HG03103 (cell line): ENCODE results near the gene HLA-DQB1.
"Not testable (repeated sequence)": the region's sequence is repeated elsewhere in the genome, so short reads cannot be mapped to it uniquely, and the experiment has no call there.

Source experiments
- ATAC-seq: cut with Tn5 transposase; IDR thresholded peaks from one replicate; pipeline ENCODE4 v1.9.1; 2021; ENCODE audit warnings: low read depth; ENCODE audit not compliant: unreplicated experiment

HLA-DQB1 gene

GRCh38 chr6:32629793-32630192, 36.7 kb downstream of the HLA-DQB1 start:
- ATAC-seq, result not testable (repeated sequence)

GRCh38 chr6:32627831-32628230, 38.6 kb downstream of the HLA-DQB1 start:
- ATAC-seq, result no peak

- no peak for ATAC-seq
These were observed 39.2 kb downstream of the HLA-DQB1 start for GRCh38 chr6:32627249-32627648.

GRCh38 chr6:32625137-32625536, 41.3 kb downstream of the HLA-DQB1 start:
- no peak for ATAC-seq

GRCh38 chr6:32624565-32624964, 41.9 kb downstream of the HLA-DQB1 start:
- no peak for ATAC-seq

GRCh38 chr6:32623693-32624092, 42.8 kb downstream of the HLA-DQB1 start:
- ATAC-seq, result no peak

GRCh38 chr6:32622545-32623401, 43.7 kb downstream of the HLA-DQB1 start:
- peak; percentile 48 for ATAC-seq

GRCh38 chr6:32621372-32621771, 45.1 kb downstream of the HLA-DQB1 start:
- ATAC-seq, result no peak

DNA sequence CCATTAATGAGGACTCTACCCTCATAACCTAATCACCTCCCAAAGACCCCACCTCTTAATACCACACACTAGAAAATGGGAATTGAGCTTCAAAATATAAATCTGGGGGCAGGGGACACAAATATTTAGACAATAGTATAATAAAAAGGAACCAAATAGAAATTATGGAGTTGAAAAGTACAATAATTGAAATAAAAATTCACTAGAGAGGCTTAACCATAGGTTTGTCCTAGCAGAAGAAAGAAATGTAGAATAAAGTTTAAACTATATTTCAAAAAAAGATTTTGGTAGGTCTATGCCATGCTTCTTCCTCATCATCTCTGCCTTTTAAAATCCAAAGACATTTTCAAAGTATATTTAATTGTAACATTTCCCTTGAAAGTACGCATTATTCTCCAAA, 48.7 kb downstream of the HLA-DQB1 start:
- ATAC-seq, result no peak

- ATAC-seq, result no peak
These were observed 50.4 kb downstream of the HLA-DQB1 start for GRCh38 chr6:32615885-32616532.

DNA sequence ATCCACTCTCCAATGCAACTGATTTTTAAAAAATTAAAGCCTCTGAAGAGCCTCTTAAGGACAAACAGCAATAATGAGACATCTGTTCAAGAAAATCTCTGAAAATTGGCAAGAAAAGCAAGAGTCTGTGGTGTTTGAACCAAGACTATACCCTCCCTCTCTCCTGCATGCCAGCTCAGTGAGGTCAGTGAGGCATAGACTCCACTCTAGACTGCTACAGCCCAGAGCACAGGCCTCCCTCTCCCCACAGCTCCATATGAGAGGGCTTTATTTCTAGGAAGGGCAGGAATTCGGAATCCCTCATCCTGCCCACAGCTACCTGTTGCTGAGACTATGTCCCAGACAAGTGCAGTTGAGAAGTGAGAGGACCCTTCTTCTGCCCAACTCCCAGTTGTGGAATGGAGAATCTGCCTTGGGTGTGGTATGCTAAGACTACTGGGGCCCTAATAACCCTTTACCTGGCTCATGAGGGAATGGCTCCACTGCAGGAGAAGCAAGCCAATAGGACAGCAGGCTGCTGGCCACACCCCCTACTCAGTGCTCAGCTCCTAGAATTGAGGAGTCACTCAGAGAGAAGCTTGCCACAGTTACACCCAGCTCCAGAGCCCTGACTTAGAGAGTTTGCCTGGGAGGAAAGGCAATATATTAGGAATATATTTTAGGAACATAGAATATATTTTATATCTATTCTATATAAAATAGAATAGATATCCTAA, 51.9 kb downstream of the HLA-DQB1 start:
- ATAC-seq, result no peak

- ATAC-seq, result no peak
These were observed 53.0 kb downstream of the HLA-DQB1 start for GRCh38 chr6:32613475-32613874.

GRCh38 chr6:32610682-32611296, 55.7 kb downstream of the HLA-DQB1 start:
- no peak for ATAC-seq

- peak; percentile 85 for ATAC-seq
These were observed 56.5 kb downstream of the HLA-DQB1 start for GRCh38 chr6:32609731-32610640.
